Kidney (tissue), 14 donors: ENCODE results near the gene RXRA. TPM values are rescaled to one million over a fixed set of nuclear protein-coding genes. Genes with fewer than 3 reads are reported as not detected.

Experiments used
- DNase-seq, 5 donors: peaks; one replicate each; pipeline ENCODE4 v3.0.0-alpha.2; 2013 to 2020
- FAIRE-seq: peaks from 2 replicates; lab custom pipeline; 2012; peaks lifted over from hg19 to GRCh38; lab: Jason Lieb, UNC
- H3K27ac ChIP-seq, 2 donors: one replicate each; pipeline ENCODE4 v1.7.0; 2013; ENCODE audit warnings: low read depth in 2 of 2, low read length in 2 of 2, inconsistent platforms in 1 of 2
- H3K27me3 ChIP-seq: one replicate; pipeline ENCODE4 v1.7.1; 2013; ENCODE audit warnings: low read length, inconsistent platforms; ENCODE audit not compliant: control insufficient read depth, insufficient read depth
- H3K36me3 ChIP-seq, 3 donors: one replicate each; pipeline versions ENCODE4 v1.7.0 to v1.7.1; 2013; ENCODE audit warnings: low read length in 3 of 3, control low read depth in 1 of 3, inconsistent platforms in 1 of 3; ENCODE audit not compliant: insufficient read depth in 3 of 3, control insufficient read depth in 2 of 3
- H3K4me1 ChIP-seq, 3 donors: one replicate each; pipeline versions ENCODE4 v1.7.0 to v1.7.1; 2013; ENCODE audit warnings: low read length in 3 of 3, inconsistent platforms in 1 of 3, low read depth in 1 of 3; ENCODE audit not compliant: control insufficient read depth in 2 of 3, insufficient read depth in 2 of 3
- H3K4me3 ChIP-seq, 3 donors: one replicate each; pipeline versions ENCODE4 v1.7.0 to v1.8.1; 2013; ENCODE audit warnings: low read length in 3 of 3, control low read depth in 1 of 3, inconsistent platforms in 1 of 3
- H3K9ac ChIP-seq, 3 donors: one replicate each; pipeline versions ENCODE4 v1.7.0 to v1.7.1; 2013; ENCODE audit warnings: low read length in 3 of 3, control low read depth in 1 of 3, inconsistent platforms in 1 of 3
- H3K9me3 ChIP-seq, 3 donors: one replicate each; pipeline versions ENCODE4 v1.7.0 to v1.7.1; 2013; ENCODE audit warnings: low read length in 3 of 3, control low read depth in 1 of 3, inconsistent platforms in 1 of 3; ENCODE audit not compliant: control insufficient read depth in 2 of 3, insufficient read depth in 1 of 3
- intact Hi-C: fragments of 100-400 bp; cut with DNase I; formaldehyde crosslinking; loops from one replicate; pipeline ENCODE4 v1.11.1; 2022
- polyA plus RNA-seq: library from polyadenylated mRNA; stranded (reverse); fragments of 350-450 nt; fragmentation: Illumina TruSeq; extraction: RNeasy Lipid Tissue Mini Kit (QIAGEN cat#74804); gene quantifications from one replicate; pipeline ENCODE4 v1.2.3, GENCODE V29; 2014; ENCODE audit warnings: low read depth, low replicate concordance; ENCODE audit not compliant: insufficient read depth
- total RNA-seq: library from RNA; stranded (reverse); fragmentation: NEBNext Ultra II Directional; extraction: Animal tissue kit (Norgen Biotek cat#: 25700); gene quantifications from one replicate; pipeline ENCODE4 v1.2.1, GENCODE V29; 2021
- TF ChIP-seq, protein P1 (sequence below): IDR thresholded peaks from 3 replicates; pipeline ENCODE4 v1.5.1; 2012; ENCODE audit warnings: mild to moderate bottlenecking, moderate library complexity, borderline replicate concordance; ENCODE audit not compliant: insufficient read depth; ENCODE audit errors: extremely low read depth
- donor health status: control.
- donor health status: control.
- donor health status: control.
- donor health status: control.
- donor health status: control.
- donor health status: DM: yes; HTN: yes; CAD: no.
- donor health status: Normal renal cell carcinoma (clear cell type).

Gene RXRA
- total and polyA plus RNA-seq, 2 donors from 2014 or later: 24.0 to 49.5 TPM

DNA sequence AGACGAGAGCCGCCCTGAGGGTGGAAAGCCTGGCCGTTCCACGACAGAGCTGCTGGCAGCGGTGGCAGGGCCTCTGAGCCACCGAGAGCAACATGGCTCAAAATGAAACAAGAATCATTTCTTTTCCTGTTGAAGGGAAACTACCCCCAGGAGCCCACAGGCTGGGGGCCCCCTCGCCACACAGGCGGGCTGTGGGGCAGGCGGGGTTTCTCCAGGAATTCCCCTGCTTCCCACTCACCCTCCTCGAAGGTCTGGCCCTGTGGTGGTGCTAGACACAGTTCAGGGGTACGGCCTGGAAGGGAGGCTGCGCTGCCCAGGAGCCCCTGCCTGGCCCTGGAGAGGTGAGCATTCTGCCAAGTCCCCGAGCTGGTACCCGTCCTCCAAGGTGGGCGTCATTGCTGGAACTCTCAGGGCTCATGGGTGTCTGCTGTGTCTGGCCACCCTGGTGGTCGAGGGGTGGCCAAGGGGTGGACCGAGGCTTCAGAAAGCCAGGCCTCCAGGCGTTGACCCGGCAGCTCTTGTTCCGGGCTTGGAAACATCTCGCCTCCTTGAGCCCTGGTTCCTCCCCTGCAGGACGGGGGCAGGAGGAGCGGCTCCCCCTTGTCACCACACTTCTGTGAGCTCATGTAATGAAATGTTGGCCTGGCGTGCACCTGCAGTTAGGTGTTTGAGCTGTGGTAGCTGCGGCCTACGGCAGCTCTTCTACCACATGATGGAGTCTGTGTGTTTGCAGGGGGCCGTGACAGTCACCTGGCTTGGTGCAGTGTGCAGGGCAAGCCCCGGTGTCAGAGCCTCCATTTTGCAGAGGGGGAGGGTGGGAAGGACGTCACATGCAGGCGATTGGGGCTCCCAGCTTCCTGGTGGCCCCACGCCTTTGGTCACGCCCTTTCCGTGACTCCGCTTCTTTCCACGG, 65.3 kb downstream of the RXRA start:
- no peak overlapping the region for H3K27ac ChIP-seq
- no peak for DNase-seq
- H3K36me3 ChIP-seq: no peaks in the 10 kb centered on the region
- H3K4me3 ChIP-seq: no peak overlapping the region
- H3K9ac ChIP-seq: peak overlapping the region in 1 of 3 donors; percentile 12
- TF ChIP-seq, protein P1, sequence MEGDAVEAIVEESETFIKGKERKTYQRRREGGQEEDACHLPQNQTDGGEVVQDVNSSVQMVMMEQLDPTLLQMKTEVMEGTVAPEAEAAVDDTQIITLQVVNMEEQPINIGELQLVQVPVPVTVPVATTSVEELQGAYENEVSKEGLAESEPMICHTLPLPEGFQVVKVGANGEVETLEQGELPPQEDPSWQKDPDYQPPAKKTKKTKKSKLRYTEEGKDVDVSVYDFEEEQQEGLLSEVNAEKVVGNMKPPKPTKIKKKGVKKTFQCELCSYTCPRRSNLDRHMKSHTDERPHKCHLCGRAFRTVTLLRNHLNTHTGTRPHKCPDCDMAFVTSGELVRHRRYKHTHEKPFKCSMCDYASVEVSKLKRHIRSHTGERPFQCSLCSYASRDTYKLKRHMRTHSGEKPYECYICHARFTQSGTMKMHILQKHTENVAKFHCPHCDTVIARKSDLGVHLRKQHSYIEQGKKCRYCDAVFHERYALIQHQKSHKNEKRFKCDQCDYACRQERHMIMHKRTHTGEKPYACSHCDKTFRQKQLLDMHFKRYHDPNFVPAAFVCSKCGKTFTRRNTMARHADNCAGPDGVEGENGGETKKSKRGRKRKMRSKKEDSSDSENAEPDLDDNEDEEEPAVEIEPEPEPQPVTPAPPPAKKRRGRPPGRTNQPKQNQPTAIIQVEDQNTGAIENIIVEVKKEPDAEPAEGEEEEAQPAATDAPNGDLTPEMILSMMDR: no peak
- no peaks in the 10 kb centered on the region for H3K27me3 ChIP-seq
- peaks cover 0 to 85% (median 38%) of the 10 kb centered on the region in 3 donors for H3K4me1 ChIP-seq
- intact Hi-C loops: no loop called here
- no peaks in the 10 kb centered on the region for H3K9me3 ChIP-seq
- no peak for FAIRE-seq

DNA sequence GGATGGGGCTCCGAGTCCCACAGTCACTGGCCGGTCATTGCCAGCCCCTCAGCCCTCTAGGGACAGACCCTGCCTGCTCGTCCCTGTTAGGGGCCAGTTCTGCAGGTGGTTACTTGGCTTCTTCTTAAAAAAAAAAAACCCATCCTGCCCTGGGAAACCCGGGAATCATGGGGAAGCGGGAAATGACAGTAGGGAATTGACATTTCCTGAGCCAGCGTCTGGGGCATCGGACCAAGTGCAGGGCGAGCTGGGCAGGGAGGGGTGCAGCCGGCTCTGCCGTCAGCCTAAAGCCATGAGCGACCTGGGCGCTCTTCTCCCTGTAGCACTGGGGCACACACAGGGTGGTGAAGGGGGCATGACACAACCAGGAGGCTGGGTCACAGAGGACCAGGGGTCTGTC, 66.6 kb downstream of the RXRA start:
- H3K36me3 ChIP-seq: no peaks in the 10 kb centered on the region
- no peak overlapping the region for H3K27ac ChIP-seq
- no peaks in the 10 kb centered on the region for H3K9me3 ChIP-seq
- DNase-seq (no peak), FAIRE-seq (no peak)
- TF ChIP-seq, protein P1: no peak
- intact Hi-C loops: no loop called here
- H3K27me3 ChIP-seq: no peaks in the 10 kb centered on the region
- no peak overlapping the region for H3K9ac ChIP-seq
- peaks cover 0 to 82% (median 27%) of the 10 kb centered on the region in 3 donors for H3K4me1 ChIP-seq
- no peak overlapping the region for H3K4me3 ChIP-seq

DNA sequence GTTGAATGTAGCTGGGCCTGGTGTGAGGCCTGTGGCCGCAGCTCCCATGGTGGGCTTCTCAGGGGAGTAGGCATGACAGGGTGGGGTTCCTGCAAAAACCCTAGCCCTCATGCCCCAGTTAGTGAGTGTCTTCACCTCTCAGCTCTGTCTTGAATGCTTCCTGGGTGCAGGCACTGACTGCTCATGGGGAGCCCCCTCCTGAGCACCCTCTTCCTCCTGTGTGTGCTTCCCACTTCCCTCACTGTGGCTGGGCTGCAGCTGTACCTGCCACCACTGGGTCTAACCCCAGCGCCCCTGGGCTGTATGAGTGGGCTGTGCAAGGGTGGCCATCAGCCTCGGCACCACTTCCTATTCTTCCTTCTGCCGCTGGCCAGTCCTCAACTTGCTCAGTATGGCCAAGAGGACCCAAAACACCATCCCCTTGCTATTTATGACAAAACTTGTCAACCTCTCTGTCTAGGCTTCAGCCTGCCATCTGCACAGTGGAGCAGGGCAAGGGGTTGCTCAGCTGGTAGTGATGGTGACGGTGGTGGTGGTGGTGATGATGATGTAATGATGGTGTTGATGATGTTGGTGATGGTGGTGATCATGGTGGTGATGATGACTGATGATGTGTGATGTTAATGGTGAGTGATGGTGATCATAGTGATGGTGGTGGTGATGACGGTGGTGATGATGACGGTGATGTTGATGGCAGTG, 67.5 kb downstream of the RXRA start:
- intact Hi-C loops: no loop called here
- Histone ChIP-seq H3K27me3 (no peaks in the 10 kb centered on the region), H3K4me3 (no peak overlapping the region), H3K27ac (no peak overlapping the region), H3K9ac (no peak overlapping the region), H3K4me1 (peaks cover 0 to 75% (median 24%) of the 10 kb centered on the region in 3 donors), H3K9me3 (peaks cover 0 to under 1% (median 0%) of the 10 kb centered on the region in 3 donors), H3K36me3 (no peaks in the 10 kb centered on the region)
- no peak for DNase-seq
- FAIRE-seq: no peak
- TF ChIP-seq, protein P1: no peak
